ENCODE results near the gene FEZF2. TPM values are rescaled to one million over a fixed set of nuclear protein-coding genes. Genes with fewer than 3 reads are reported as not detected.

FEZF2 gene
- total and polyA plus RNA-seq, 2 of the 13 experiments (the other 11 are each of a cell fraction or from before 2014, with no cell fraction given): not detected

- TF ChIP-seq ZSCAN9 (CRISPR knock-in tag; IDR thresholded peaks at IDR 0.05; ENCODE audit: borderline replicate concordance): no peak
- TF ChIP-seq ZNF292 (CRISPR knock-in tag; IDR thresholded peaks at IDR 0.05; ENCODE audit: borderline replicate concordance, low read depth): no peak
- TF ChIP-seq LCORL (IDR thresholded peaks at IDR 0.05): no peak
- no peak for TF ChIP-seq LCORL (CRISPR knock-in tag; IDR thresholded peaks at IDR 0.05)
- no peak for TF ChIP-seq SMARCE1 (IDR thresholded peaks at IDR 0.05; ENCODE audit: borderline replicate concordance)
These were observed 13.9 kb upstream of the FEZF2 start (continued) for GRCh38 chr3:62387251-62387650.

GRCh38 chr3:62379321-62379798 lies 6.0 kb upstream of the FEZF2 start:
- DNase-seq (ENCODE audit: low spot score): no peak
- BruUV-seq (replicated peaks): no TSS peak
- H3K9ac ChIP-seq (ENCODE audit: insufficient read depth, low read depth, low read length): no peak overlapping the region
- no peaks in the 10 kb centered on the region for H3K79me2 ChIP-seq (ENCODE audit: insufficient read depth, low read length)
- no peaks in the 10 kb centered on the region for H3K36me3 ChIP-seq (replicated peaks in 1 of 2; ENCODE audit: control insufficient read depth in 1 of 2, insufficient read depth in 2 of 2, low read length in 2 of 2)
- WGBS (ENCODE audit: low lambda C conversion rate): 24% methylated on average over 21 of the region's 21 CpGs
- intact Hi-C loops (cut with micrococcal nuclease; ENCODE audit: unreplicated experiment) (no loop called here), in situ Hi-C loops (cut with HindIII; ENCODE audit: extremely low pct_ligation_motif_present, low pct_unique_long_range_greater_than_20kb) (no loop called here)
- no peaks in the 10 kb centered on the region for H3K4me1 ChIP-seq (ENCODE audit: insufficient read depth, low read length)
- no peak overlapping the region for H3K27ac ChIP-seq (ENCODE audit: extremely low read length, insufficient read depth, low read length)
- no peak for ATAC-seq
- H3K4me2 ChIP-seq (ENCODE audit: low read depth, low read length): no peak overlapping the region
- ChIA-PET POLR2A (no interaction called here), CTCF (ENCODE audit: low intra/inter-chr PET ratio, low total read pairs) (no interaction called here)
- H4K20me1 ChIP-seq (ENCODE audit: insufficient read depth, low read length): no peaks in the 10 kb centered on the region
- TF ChIP-seq POLR2AphosphoS5 (IDR thresholded peaks at IDR 0.05; ENCODE audit: low read depth, low read length) (no peak), EZH2 (conservative IDR thresholded peaks at IDR 0.05; ENCODE audit: low read depth, low read length) (0 out of 2 replicates have a peak, but pooled peaks have one; percentile 34)
- H3K27me3 ChIP-seq (ENCODE audit: control insufficient read depth in 1 of 2, insufficient read depth in 2 of 2, low read length in 2 of 2): peaks cover 4 to 49% of the 10 kb centered on the region in 2 experiments
- no peak overlapping the region for H3K4me3 ChIP-seq (replicated peaks in 1 of 3; ENCODE audit: insufficient read depth in 1 of 3, low read depth in 2 of 3, low read length in 3 of 3)
- no peaks in the 10 kb centered on the region for H3K9me3 ChIP-seq (ENCODE audit: low read length)
- FAIRE-seq: no peak
- no peak overlapping the region for H2AFZ ChIP-seq (ENCODE audit: low read length)

DNA sequence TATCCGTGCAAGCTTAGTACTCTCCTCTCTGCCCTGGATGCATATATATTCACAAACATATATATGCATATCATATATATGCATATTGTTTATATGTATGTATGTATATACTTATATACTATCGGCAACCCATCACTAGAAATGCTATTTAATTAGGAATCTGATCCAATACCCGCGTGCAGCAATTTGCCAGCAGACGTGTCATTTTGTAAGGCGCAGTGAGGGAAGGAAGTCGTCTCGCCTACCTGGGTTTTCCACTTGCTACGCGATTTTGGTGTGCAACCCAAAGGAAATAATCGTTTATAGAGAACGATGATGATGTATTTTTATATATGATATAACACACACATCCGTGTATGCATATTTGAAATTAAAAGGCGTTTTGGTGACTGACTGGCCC lies 5.6 kb upstream of the FEZF2 start:
- H2AFZ ChIP-seq (ENCODE audit: low read length): no peak overlapping the region
- 35% methylated on average over 14 of the region's 14 CpGs for WGBS (ENCODE audit: low lambda C conversion rate)
- intact Hi-C loops (cut with micrococcal nuclease; ENCODE audit: unreplicated experiment): no loop called here
- ATAC-seq (no peak), FAIRE-seq (no peak), DNase-seq (ENCODE audit: low spot score) (no peak)
- H3K27me3 ChIP-seq (ENCODE audit: control insufficient read depth in 1 of 2, insufficient read depth in 2 of 2, low read length in 2 of 2): peaks cover 4 to 53% of the 10 kb centered on the region in 2 experiments
- no peak overlapping the region for H3K27ac ChIP-seq (ENCODE audit: extremely low read length, insufficient read depth, low read length)
- no peak overlapping the region for H3K9ac ChIP-seq (ENCODE audit: insufficient read depth, low read depth, low read length)
- ChIA-PET CTCF (ENCODE audit: low intra/inter-chr PET ratio, low total read pairs) (no interaction called here), POLR2A (no interaction called here)
- no peaks in the 10 kb centered on the region for H3K9me3 ChIP-seq (ENCODE audit: low read length)
- H4K20me1 ChIP-seq (ENCODE audit: insufficient read depth, low read length): no peaks in the 10 kb centered on the region
- no TSS peak for BruUV-seq (replicated peaks)
- in situ Hi-C loops (cut with HindIII; ENCODE audit: extremely low pct_ligation_motif_present, low pct_unique_long_range_greater_than_20kb): no loop called here
- H3K4me1 ChIP-seq (ENCODE audit: insufficient read depth, low read length): no peaks in the 10 kb centered on the region
- H3K36me3 ChIP-seq (replicated peaks in 1 of 2; ENCODE audit: control insufficient read depth in 1 of 2, insufficient read depth in 2 of 2, low read length in 2 of 2): no peaks in the 10 kb centered on the region
- H3K79me2 ChIP-seq (ENCODE audit: insufficient read depth, low read length): no peaks in the 10 kb centered on the region
- H3K4me3 ChIP-seq (replicated peaks in 1 of 3; ENCODE audit: insufficient read depth in 1 of 3, low read depth in 2 of 3, low read length in 3 of 3): no peak overlapping the region
- H3K4me2 ChIP-seq (ENCODE audit: low read depth, low read length): no peak overlapping the region
- TF ChIP-seq ZNF142 (CRISPR knock-in tag; IDR thresholded peaks at IDR 0.05) (no peak), REPIN1 (CRISPR knock-in tag; IDR thresholded peaks at IDR 0.05; ENCODE audit: borderline replicate concordance, low read depth) (no peak), FOSL1 (CRISPR knock-in tag; IDR thresholded peaks at IDR 0.05; ENCODE audit: borderline replicate concordance) (no peak), NR2F1 (CRISPR knock-in tag; IDR thresholded peaks at IDR 0.05) (no peak)
